A549 (cell line): ENCODE data around the gene SLC45A2. TPM values are rescaled to one million over a fixed set of nuclear protein-coding genes. Genes with fewer than 3 reads are reported as not detected.

Source experiments
- ATAC-seq, 2 experiments: fragments of 200-7000 bp in 1 of 2; fragments of >200 bp in 1 of 2; cut with Nextera tagmentation in 1 of 2; cut with Tn5 transposase in 1 of 2; 3 replicates each; pipeline versions ENCODE4 v1.8.0 to v1.9.1; 2018 to 2020; ENCODE audit warnings: mild to moderate bottlenecking in 1 of 2, moderate library complexity in 1 of 2
- CTCF ChIA-PET: fragments of 300-600 bp; sonication (Branson Sonifier 250); formaldehyde crosslinking; extraction: SDS; loops from one replicate; lab custom pipeline; 2021; ENCODE audit warnings: antibody characterized with exemption, inconsistent platforms; lab: Yijun Ruan, JAX
- POLR2A ChIA-PET: fragments of 350-600 bp; formaldehyde crosslinking; extraction: SDS; loops from one replicate; lab custom pipeline; 2021; ENCODE audit warnings: antibody characterized with exemption, inconsistent platforms; lab: Yijun Ruan, JAX
- DNase-seq, 2 experiments: peaks; one replicate each; pipeline versions ENCODE4 v3.0.0 to v3.0.0-alpha.2; 2011 to 2016; ENCODE audit warnings: low read depth in 1 of 2, low spot score in 1 of 2
- FAIRE-seq: peaks from 2 replicates; lab custom pipeline; 2011; peaks lifted over from hg19 to GRCh38; lab: Jason Lieb, UNC
- H3K27ac ChIP-seq, 2 experiments: fragments of >200 bp; sonication (Bioruptor Twin); formaldehyde crosslinking; 3 replicates each; pipeline ENCODE4 v1.5.1; 2016 to 2017
- H3K4me1 ChIP-seq: fragments of >200 bp; sonication (Bioruptor Twin); formaldehyde crosslinking; 3 replicates; pipeline ENCODE4 v1.6.1; 2016
- H3K4me2 ChIP-seq: fragments of >200 bp; sonication (Bioruptor Twin); formaldehyde crosslinking; 3 replicates; pipeline ENCODE4 v1.6.1; 2016
- H3K4me3 ChIP-seq: fragments of >200 bp; sonication (Bioruptor Twin); formaldehyde crosslinking; 3 replicates; pipeline ENCODE4 v1.5.1; 2016
- H3K9me3 ChIP-seq: fragments of >200 bp; sonication (Bioruptor Twin); formaldehyde crosslinking; 3 replicates; pipeline ENCODE4 v1.6.1; 2016
- CBX2 ChIP-seq: fragments of 200-600 bp; sonication (generic); IDR thresholded peaks from 2 replicates; pipeline ENCODE4 v1.6.1; 2016; ENCODE audit warnings: low read depth, mild to moderate bottlenecking, borderline replicate concordance
- CEBPB ChIP-seq, 2 experiments: fragments of >200 bp in 1 of 2; sonication (Bioruptor Twin) in 1 of 2; formaldehyde crosslinking in 1 of 2; IDR thresholded peaks; 2 replicates each; pipeline ENCODE4 v1.6.1; 2012 to 2016
- E2F6 ChIP-seq: IDR thresholded peaks from 2 replicates; pipeline ENCODE4 v1.6.1; 2012; ENCODE audit warnings: low read depth, borderline replicate concordance
- FOSL2 ChIP-seq, 2 experiments: fragments of 450-650 bp in 1 of 2; fragments of >200 bp in 1 of 2; sonication (Bioruptor Twin) in 1 of 2; formaldehyde crosslinking; IDR thresholded peaks; 2 replicates each; pipeline versions ENCODE4 v1.5.0 to v1.6.1; 2016 to 2020; ENCODE audit warnings: mild to moderate bottlenecking in 1 of 2, moderate library complexity in 1 of 2
- FOXS1 ChIP-seq: fragments of 250-450 bp; sonication (Bioruptor Pico); IDR thresholded peaks from 2 replicates; pipeline ENCODE4 v1.5.0; 2020; ENCODE audit warnings: mild to moderate bottlenecking, moderate library complexity
- HDAC2 ChIP-seq: fragments of 200-600 bp; sonication (generic); IDR thresholded peaks from 2 replicates; pipeline ENCODE4 v1.6.1; 2016
- JUN ChIP-seq, 2 experiments: fragments of >200 bp; sonication (Bioruptor Twin); formaldehyde crosslinking; IDR thresholded peaks; 2 replicates in 1 of 2; 3 replicates in 1 of 2; pipeline ENCODE4 v1.6.1; 2016 to 2017
- KDM5A ChIP-seq: fragments of 200-600 bp; sonication (generic); IDR thresholded peaks from 2 replicates; pipeline ENCODE4 v1.6.1; 2016; ENCODE audit warnings: antibody characterized with exemption, mild to moderate bottlenecking
- MAFK ChIP-seq: fragments of 450-650 bp; IDR thresholded peaks from 2 replicates; pipeline ENCODE4 v1.6.1; 2014; ENCODE audit not compliant: partially characterized antibody
- MAZ ChIP-seq: fragments of 150-350 bp; IDR thresholded peaks from 2 replicates; pipeline ENCODE4 v1.6.1; 2014; ENCODE audit warnings: antibody characterized with exemption, low read depth, low read length, borderline replicate concordance
- MYC ChIP-seq: IDR thresholded peaks from 2 replicates; pipeline ENCODE4 v1.6.1; 2012; ENCODE audit warnings: mild to moderate bottlenecking, inconsistent platforms, low read length, improper control_type of control experiment, borderline replicate concordance
- NFE2L2 ChIP-seq: fragments of 150-350 bp; conservative IDR thresholded peaks from 2 replicates; pipeline ENCODE4 v1.6.1; 2014; ENCODE audit warnings: low read length
- NPAS2 ChIP-seq: fragments of 250-450 bp; sonication (Bioruptor Pico); IDR thresholded peaks from 2 replicates; pipeline ENCODE4 v1.8.0; 2022; ENCODE audit warnings: mild to moderate bottlenecking, moderate library complexity, borderline replicate concordance
- RAD21 ChIP-seq, 2 experiments: fragments of >200 bp in 1 of 2; sonication (Bioruptor Twin) in 1 of 2; formaldehyde crosslinking in 1 of 2; IDR thresholded peaks in 1 of 2; conservative IDR thresholded peaks in 1 of 2; 2 replicates in 1 of 2; 3 replicates in 1 of 2; pipeline ENCODE4 v1.6.1; 2012 to 2018; ENCODE audit warnings: inconsistent platforms in 1 of 2
- RARB ChIP-seq: fragments of 250-450 bp; sonication (Bioruptor Pico); IDR thresholded peaks from 2 replicates; pipeline ENCODE4 v1.8.0; 2021; ENCODE audit warnings: mild to moderate bottlenecking, moderate library complexity
- RCOR1 ChIP-seq: fragments of 150-350 bp; IDR thresholded peaks from 2 replicates; pipeline ENCODE4 v1.6.1; 2014; ENCODE audit warnings: antibody characterized with exemption, low read length, low read depth
- RFX5 ChIP-seq: fragments of 450-650 bp; IDR thresholded peaks from 2 replicates; pipeline ENCODE4 v1.7.1; 2014; ENCODE audit warnings: antibody characterized with exemption, mild to moderate bottlenecking, moderate library complexity
- SMC3 ChIP-seq: fragments of >200 bp; sonication (Bioruptor Twin); formaldehyde crosslinking; IDR thresholded peaks from 3 replicates; pipeline ENCODE4 v1.6.1; 2018; ENCODE audit warnings: inconsistent platforms
- TP53 ChIP-seq: fragments of 250-450 bp; sonication (Bioruptor Pico); IDR thresholded peaks from 2 replicates; pipeline ENCODE4 v1.5.0; 2021; ENCODE audit warnings: mild to moderate bottlenecking, moderate library complexity
- WGBS: methylation state at CpG from one replicate; pipeline ENCODE4 v1.1.6; 2017; ENCODE audit errors: missing lambda C conversion rate; 5-methylcytosine and 5-hydroxymethylcytosine counted together
- polyA plus RNA-seq, 4 experiments: library from polyadenylated mRNA; depleted of rRNA in 3 of 4; stranded (reverse); fragments of >200 nt; fragmentation: RNase III in 1 of 4; extraction: RNeasy Plus Mini Kit Qiagen cat#74134 plus additional on column Dnase treatment in 1 of 4; gene quantifications; 2 replicates in 3 of 4; 3 replicates in 1 of 4; pipeline ENCODE4 v1.2.3, GENCODE V29; 2011 to 2017
- TF ChIP-seq, protein P1 (sequence below): fragments of >200 bp; sonication (Bioruptor Twin); formaldehyde crosslinking; IDR thresholded peaks from 3 replicates; pipeline ENCODE4 v1.5.1; 2016
- TF ChIP-seq, protein P2 (sequence below): fragments of >200 bp; sonication (Bioruptor Twin); formaldehyde crosslinking; IDR thresholded peaks from 3 replicates; pipeline ENCODE4 v1.6.1; 2016

Gene SLC45A2
- polyA plus RNA-seq, 2 of the 4 experiments (the other 2 are of a cell fraction) = not detected

- no peak for FAIRE-seq
- DNase-seq = peak; percentile 44 to 58
- Histone ChIP-seq H3K4me3 (no peak overlapping the region), H3K27ac (no peak overlapping the region), H3K9me3 (no peaks in the 10 kb centered on the region), H3K4me1 (no peaks in the 10 kb centered on the region), H3K4me2 (no peak overlapping the region)
- ChIA-PET POLR2A (interaction anchor here (1.1 kb wide), 1 partner anchor 529 kb away, joined by 5 read pairs; the partner anchor contains the start of gene TARS1), CTCF (interaction anchor here (0.5 to 3.6 kb wide), 57 partner anchors 9 to 694 kb away, joined by 3 to 37 read pairs (median 4); partner anchors contain the start of genes ADAMTS12 and TARS1)
- peak; percentile 97 for ATAC-seq
- WGBS = 41% methylated on average over 10 of the region's 10 CpGs
- TF ChIP-seq MYC = no peak
- TF ChIP-seq SMC3 = peak; percentile 60
- TF ChIP-seq MAFK = no peak
- no peak for TF ChIP-seq HDAC2
- TF ChIP-seq RAD21 (conservative IDR thresholded peaks at IDR 0.05 in 1 of 2, IDR thresholded peaks at IDR 0.05 in 1 of 2) = peak; percentile 80 to 88
- TF ChIP-seq, protein P1, sequence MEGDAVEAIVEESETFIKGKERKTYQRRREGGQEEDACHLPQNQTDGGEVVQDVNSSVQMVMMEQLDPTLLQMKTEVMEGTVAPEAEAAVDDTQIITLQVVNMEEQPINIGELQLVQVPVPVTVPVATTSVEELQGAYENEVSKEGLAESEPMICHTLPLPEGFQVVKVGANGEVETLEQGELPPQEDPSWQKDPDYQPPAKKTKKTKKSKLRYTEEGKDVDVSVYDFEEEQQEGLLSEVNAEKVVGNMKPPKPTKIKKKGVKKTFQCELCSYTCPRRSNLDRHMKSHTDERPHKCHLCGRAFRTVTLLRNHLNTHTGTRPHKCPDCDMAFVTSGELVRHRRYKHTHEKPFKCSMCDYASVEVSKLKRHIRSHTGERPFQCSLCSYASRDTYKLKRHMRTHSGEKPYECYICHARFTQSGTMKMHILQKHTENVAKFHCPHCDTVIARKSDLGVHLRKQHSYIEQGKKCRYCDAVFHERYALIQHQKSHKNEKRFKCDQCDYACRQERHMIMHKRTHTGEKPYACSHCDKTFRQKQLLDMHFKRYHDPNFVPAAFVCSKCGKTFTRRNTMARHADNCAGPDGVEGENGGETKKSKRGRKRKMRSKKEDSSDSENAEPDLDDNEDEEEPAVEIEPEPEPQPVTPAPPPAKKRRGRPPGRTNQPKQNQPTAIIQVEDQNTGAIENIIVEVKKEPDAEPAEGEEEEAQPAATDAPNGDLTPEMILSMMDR = peak; percentile 64
Measured at GRCh38 chr5:33969572-33970452, 14.7 kb downstream of the SLC45A2 start.

DNA sequence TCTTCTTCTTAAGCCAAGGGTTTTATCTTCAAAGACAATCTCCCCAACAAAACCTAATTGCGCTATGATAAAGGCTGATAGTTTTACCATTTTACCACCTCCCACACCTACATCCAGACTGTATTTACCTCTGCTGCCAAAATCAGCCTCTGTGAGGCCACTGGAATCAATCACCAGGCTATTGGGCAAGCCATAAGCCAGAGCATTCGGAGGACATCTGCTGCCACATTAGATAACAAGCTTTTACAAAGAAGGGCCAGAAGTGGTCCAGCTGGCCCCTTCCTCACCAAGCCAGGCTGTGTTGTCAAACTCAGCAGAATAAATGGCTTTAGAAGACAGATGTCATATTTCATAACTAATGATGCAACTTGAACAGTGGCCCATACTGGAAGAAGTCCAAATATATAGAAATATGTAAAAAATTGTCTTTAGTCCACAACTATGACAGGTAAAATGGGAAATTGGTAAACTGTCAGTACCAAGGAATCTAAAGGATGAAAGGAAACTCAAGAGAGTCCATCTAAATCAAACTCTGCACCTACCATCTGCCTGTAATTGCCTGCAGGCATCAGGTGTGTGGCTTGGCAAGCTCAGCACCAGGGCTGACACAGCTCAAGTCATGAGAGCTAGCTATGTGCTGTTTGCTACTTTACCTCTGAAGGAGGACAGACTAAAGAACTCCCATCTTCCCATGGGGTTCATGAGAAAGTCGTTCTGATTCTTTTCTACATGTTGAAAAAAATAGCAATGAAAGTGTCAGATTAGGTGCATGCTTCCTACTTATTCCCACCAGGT, 16.1 kb downstream of the SLC45A2 start:
- TF ChIP-seq CBX2 (no peak), KDM5A (no peak), FOSL2 (IDR thresholded peaks at IDR 0.05) (no peak), FOSL2 (CRISPR knock-in tag; IDR thresholded peaks at IDR 0.05) (no peak), E2F6 (no peak), RARB (CRISPR knock-in tag) (no peak), NFE2L2 (no peak), RCOR1 (no peak), FOXS1 (CRISPR knock-in tag) (no peak), NPAS2 (CRISPR knock-in tag) (no peak), MAZ (no peak), CEBPB (IDR thresholded peaks at IDR 0.05) (no peak), JUN (IDR thresholded peaks at IDR 0.05) (no peak), RAD21 (conservative IDR thresholded peaks at IDR 0.05 in 1 of 2, IDR thresholded peaks at IDR 0.05 in 1 of 2) (no peak), RFX5 (no peak), TP53 (no peak)
- TF ChIP-seq, protein P1 = no peak
- TF ChIP-seq, protein P2, sequence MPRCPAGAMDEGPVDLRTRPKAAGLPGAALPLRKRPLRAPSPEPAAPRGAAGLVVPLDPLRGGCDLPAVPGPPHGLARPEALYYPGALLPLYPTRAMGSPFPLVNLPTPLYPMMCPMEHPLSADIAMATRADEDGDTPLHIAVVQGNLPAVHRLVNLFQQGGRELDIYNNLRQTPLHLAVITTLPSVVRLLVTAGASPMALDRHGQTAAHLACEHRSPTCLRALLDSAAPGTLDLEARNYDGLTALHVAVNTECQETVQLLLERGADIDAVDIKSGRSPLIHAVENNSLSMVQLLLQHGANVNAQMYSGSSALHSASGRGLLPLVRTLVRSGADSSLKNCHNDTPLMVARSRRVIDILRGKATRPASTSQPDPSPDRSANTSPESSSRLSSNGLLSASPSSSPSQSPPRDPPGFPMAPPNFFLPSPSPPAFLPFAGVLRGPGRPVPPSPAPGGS = no peak
- WGBS = 70% methylated on average over 3 of the region's 3 CpGs
- no peak for ATAC-seq
- Histone ChIP-seq H3K4me1 (no peaks in the 10 kb centered on the region), H3K27ac (no peak overlapping the region), H3K9me3 (no peaks in the 10 kb centered on the region), H3K4me3 (no peak overlapping the region), H3K4me2 (no peak overlapping the region)
- FAIRE-seq = no peak
- POLR2A ChIA-PET = no interaction called here
- DNase-seq = no peak
- CTCF ChIA-PET = interaction anchor here (1.0 to 3.6 kb wide), 11 partner anchors 7 to 534 kb away, joined by 3 to 37 read pairs (median 8); no protein-coding TSS in a partner anchor
